Heart right ventricle (tissue), 16 donors: ENCODE data around the gene TSPYL2. TPM values are rescaled to one million over a fixed set of nuclear protein-coding genes. Genes with fewer than 3 reads are reported as not detected.

ENCODE experiments used
- ATAC-seq, 8 donors: fragments of 200-7000 bp; cut with Tn5 transposase; one replicate each; pipeline ENCODE4 v1.9.1; 2020; ENCODE audit warnings: mild to moderate bottlenecking in 8 of 8, moderate library complexity in 8 of 8, moderate number of reproducible peaks in 1 of 8
- DNase-seq, 2 donors: peaks; one replicate each; pipeline ENCODE4 v3.0.0-alpha.2; 2020
- H3K27ac ChIP-seq, 10 donors: fragments of 200-600 bp; sonication (generic) in 2 of 10; one replicate each; pipeline versions ENCODE4 v1.5.0 to v1.8.0; 2020 to 2022; ENCODE audit warnings: mild to moderate bottlenecking in 3 of 10
- H3K27me3 ChIP-seq, 7 donors: fragments of 200-600 bp; one replicate each; pipeline ENCODE4 v1.8.0; 2021 to 2022; ENCODE audit warnings: mild to moderate bottlenecking in 2 of 7
- H3K36me3 ChIP-seq, 9 donors: fragments of 200-600 bp; sonication (generic) in 1 of 9; one replicate each; pipeline versions ENCODE4 v1.5.0 to v1.8.0; 2020 to 2022; ENCODE audit warnings: mild to moderate bottlenecking in 2 of 9
- H3K4me1 ChIP-seq, 9 donors: fragments of 200-600 bp; sonication (generic) in 1 of 9; one replicate each; pipeline versions ENCODE4 v1.5.0 to v1.8.0; 2020 to 2022; ENCODE audit warnings: mild to moderate bottlenecking in 4 of 9
- H3K4me3 ChIP-seq, 10 donors: fragments of 200-600 bp; sonication (generic) in 2 of 10; one replicate each; pipeline versions ENCODE4 v1.5.0 to v1.8.0; 2020 to 2022; ENCODE audit warnings: mild to moderate bottlenecking in 7 of 10, moderate library complexity in 2 of 10
- H3K9me3 ChIP-seq, 11 donors: fragments of 200-600 bp in 10 of 11; sonication (generic) in 2 of 11; one replicate each; pipeline versions ENCODE4 v1.5.0 to v1.8.0; 2013 to 2022; ENCODE audit warnings: mild to moderate bottlenecking in 2 of 11, control low read depth in 1 of 11, moderate library complexity in 1 of 11
- CTCF ChIP-seq, 9 donors: fragments of 200-600 bp; sonication (generic) in 2 of 9; IDR thresholded peaks; one replicate each; pipeline versions ENCODE4 v1.5.0 to v1.8.0; 2021 to 2022; ENCODE audit warnings: antibody characterized with exemption in 9 of 9, mild to moderate bottlenecking in 5 of 9, moderate library complexity in 1 of 9
- WGBS, 2 donors: extraction: QIAGEN DNeasy Blood & Tissue Kit; methylation state at CpG; one replicate each; pipeline ENCODE4 v1.1.7; 2013; ENCODE audit warnings: inconsistent platforms in 1 of 2; 5-methylcytosine and 5-hydroxymethylcytosine counted together
- intact Hi-C, 10 donors: fragments of 100-400 bp; cut with DNase I; formaldehyde crosslinking; loops; one replicate each; pipeline versions ENCODE4 v1.11.1 to v1.14.2; 2022
- polyA plus RNA-seq, 2 donors: library from polyadenylated mRNA; stranded (reverse); fragments of 200-250 nt; gene quantifications; one replicate each; pipeline ENCODE4 v1.2.3, GENCODE V29; 2013
- total RNA-seq, 10 donors: library from RNA; stranded (reverse); fragmentation: NEBNext Ultra II Directional in 3 of 10; extraction: Animal tissue kit (Norgen Biotek cat#: 25700) in 3 of 10; gene quantifications; one replicate each; pipeline versions ENCODE4 v1.2.1 to v1.2.4, GENCODE V29; 2021 to 2023
- donor health status: Arrhythmogenic right ventricular cardiomyopathy.
- donor health status: ischemic (EF 13 %, LVEDD 7.1; RV severe dilation, severe dysfunction).
- donor health status: healthy with polysubstance abuse.
- donor health status: DM: no; HTN: yes; CAD: no.
- donor health status: DM: no; HTN: no; CAD: no.
- donor health status: ischemic (EF 25% LVEDD 6.9; RV normal size, moderate dysfunction).
- donor health status: ischemic (EF 25% LVEDD 5.7; RV mildly dilated, moderate dysfunction).
- donor health status: healthy.
- donor health status: DM: yes; HTN: yes; CAD: no.
- donor health status: Ischemic cardiomyopathy.
- donor health status: ischemic (EF 35%, LVEDD 5.7; RV mildly dilated, moderate dysfunction).
- donor health status: nonischemic (EF 11% LVEDD 7.7; RV severe dilation, severe dysfunction).
- donor health status: DM: yes; HTN: yes; CAD: no.
- donor health status: PGD.
- donor health status: ischemic (EF 29% LVEDD 5.4; RV normal size, mild dysfunction).
- donor health status: nonischemic (EF 23%, LVEDD 6.1; RV moderate dilation, normal function).

Gene TSPYL2
- total and polyA plus RNA-seq, 12 donors: 17.2 to 136 (median 26.4) TPM

DNA sequence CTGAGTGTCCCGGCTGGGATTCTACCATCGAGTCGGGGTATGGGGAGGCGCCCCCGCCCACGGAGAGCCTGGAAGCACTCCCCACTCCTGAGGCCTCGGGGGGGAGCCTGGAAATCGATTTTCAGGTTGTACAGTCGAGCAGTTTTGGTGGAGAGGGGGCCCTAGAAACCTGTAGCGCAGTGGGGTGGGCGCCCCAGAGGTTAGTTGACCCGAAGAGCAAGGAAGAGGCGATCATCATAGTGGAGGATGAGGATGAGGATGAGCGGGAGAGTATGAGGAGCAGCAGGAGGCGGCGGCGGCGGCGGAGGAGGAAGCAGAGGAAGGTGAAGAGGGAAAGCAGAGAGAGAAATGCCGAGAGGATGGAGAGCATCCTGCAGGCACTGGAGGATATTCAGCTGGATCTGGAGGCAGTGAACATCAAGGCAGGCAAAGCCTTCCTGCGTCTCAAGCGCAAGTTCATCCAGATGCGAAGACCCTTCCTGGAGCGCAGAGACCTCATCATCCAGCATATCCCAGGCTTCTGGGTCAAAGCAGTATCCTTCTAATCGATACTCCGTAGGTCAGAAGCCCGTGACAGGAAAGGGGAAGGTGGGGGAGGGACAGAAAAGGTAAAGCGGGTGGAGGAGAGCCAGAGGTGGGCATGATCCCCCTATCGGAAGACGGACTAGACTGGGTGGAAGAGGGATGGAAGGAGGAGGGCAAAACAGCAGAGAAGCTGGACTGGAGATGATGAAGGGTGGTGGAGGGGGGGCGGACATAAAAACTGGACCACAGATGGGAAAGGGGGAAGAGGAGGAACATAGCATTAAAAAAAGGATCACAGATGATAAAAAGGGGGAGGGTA, 828 bp downstream of the TSPYL2 start:
- WGBS, 2 donors: 5 to 8% methylated on average over 29 to 31 of the region's 31 CpGs
- no peak for ATAC-seq
- H3K27ac ChIP-seq: peak overlapping the region; percentile 79 to 95 (median 88)
- intact Hi-C loops: no loop called here
- H3K4me3 ChIP-seq: peak overlapping the region; percentile 65 to 91 (median 76)
- no peak for DNase-seq
- H3K9me3 ChIP-seq: no peaks in the 10 kb centered on the region
- H3K4me1 ChIP-seq: peaks cover 0 to 20% (median 6%) of the 10 kb centered on the region in 9 donors
- H3K27me3 ChIP-seq: peaks cover 0 to 4% (median 0%) of the 10 kb centered on the region in 7 donors
- peaks cover 0 to 29% (median 0%) of the 10 kb centered on the region in 9 donors for H3K36me3 ChIP-seq
- no peak for TF ChIP-seq CTCF (IDR thresholded peaks at IDR 0.05)

DNA sequence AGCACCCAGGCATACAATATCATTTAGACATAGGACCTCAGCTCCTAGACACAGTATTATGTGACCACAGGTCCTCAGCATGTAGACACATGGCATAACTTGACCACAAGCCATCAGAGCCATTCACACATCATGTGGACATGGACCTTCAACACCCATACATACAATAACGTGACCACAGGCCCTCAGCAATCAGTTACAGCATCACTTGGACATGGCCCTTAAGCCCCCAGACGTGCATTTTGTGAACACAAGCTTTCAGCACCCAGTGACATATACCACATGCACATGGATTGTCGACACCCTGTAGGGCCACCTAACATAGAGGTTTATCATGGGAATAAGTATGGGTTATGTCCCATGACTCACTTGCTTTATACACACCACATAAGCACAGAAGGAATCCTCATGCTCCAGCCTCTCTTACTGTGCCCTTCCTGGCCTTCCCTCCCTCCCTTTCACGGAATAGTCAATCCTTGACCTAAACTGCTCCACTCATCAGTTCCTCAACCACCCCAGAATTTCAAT, 1.9 kb downstream of the TSPYL2 start:
- Histone ChIP-seq H3K4me1 (peaks cover 0 to 25% (median 6%) of the 10 kb centered on the region in 9 donors), H3K36me3 (peaks cover 0 to 29% (median 0%) of the 10 kb centered on the region in 9 donors), H3K27me3 (peaks cover 0 to 12% (median 0%) of the 10 kb centered on the region in 7 donors), H3K9me3 (no peaks in the 10 kb centered on the region), H3K4me3 (peak overlapping the region in 5 of 10 donors; percentile 75 to 91 (median 84)), H3K27ac (peak overlapping the region in 1 of 10 donors; percentile 9)
- 51 to 58% methylated on average over 4 of the region's 4 CpGs for WGBS, 2 donors
- intact Hi-C loops: no loop called here
- DNase-seq: no peak
- no peak for ATAC-seq
- TF ChIP-seq CTCF (IDR thresholded peaks at IDR 0.05): no peak

DNA sequence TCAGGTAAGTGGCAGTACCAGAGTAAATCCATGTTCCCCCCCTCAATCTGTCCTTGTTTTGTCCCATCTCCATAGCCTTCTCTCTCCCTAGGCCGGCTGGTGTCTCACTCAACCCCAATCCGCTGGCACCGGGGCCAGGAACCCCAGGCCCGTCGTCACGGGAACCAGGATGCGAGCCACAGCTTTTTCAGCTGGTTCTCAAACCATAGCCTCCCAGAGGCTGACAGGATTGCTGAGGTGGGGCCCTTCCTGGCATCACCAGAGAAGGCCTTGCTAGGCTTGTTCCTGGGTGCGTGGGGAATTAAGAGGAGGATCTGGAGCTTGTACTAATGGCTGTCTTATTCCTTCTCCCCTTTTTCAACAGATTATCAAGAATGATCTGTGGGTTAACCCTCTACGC, 2.7 kb downstream of the TSPYL2 start:
- H3K9me3 ChIP-seq: no peaks in the 10 kb centered on the region
- H3K4me3 ChIP-seq: no peak overlapping the region
- peaks cover 0 to 12% (median 0%) of the 10 kb centered on the region in 7 donors for H3K27me3 ChIP-seq
- DNase-seq: no peak
- intact Hi-C loops: no loop called here
- WGBS, 2 donors: 89 to 91% methylated on average over 9 of the region's 9 CpGs
- no peak for TF ChIP-seq CTCF (IDR thresholded peaks at IDR 0.05)
- peaks cover 0 to 29% (median 0%) of the 10 kb centered on the region in 9 donors for H3K36me3 ChIP-seq
- peaks cover 0 to 25% (median 6%) of the 10 kb centered on the region in 9 donors for H3K4me1 ChIP-seq
- ATAC-seq: no peak
- no peak overlapping the region for H3K27ac ChIP-seq

DNA sequence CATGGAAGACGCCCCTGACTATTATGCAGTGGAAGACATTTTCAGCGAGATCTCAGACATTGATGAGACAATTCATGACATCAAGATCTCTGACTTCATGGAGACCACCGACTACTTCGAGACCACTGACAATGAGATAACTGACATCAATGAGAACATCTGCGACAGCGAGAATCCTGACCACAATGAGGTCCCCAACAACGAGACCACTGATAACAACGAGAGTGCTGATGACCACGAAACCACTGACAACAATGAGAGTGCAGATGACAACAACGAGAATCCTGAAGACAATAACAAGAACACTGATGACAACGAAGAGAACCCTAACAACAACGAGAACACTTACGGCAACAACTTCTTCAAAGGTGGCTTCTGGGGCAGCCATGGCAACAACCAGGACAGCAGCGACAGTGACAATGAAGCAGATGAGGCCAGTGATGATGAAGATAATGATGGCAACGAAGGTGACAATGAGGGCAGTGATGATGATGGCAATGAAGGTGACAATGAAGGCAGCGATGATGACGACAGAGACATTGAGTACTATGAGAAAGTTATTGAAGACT, 3.6 kb downstream of the TSPYL2 start:
- no peak overlapping the region for H3K27ac ChIP-seq
- H3K4me1 ChIP-seq: peaks cover 0 to 25% (median 6%) of the 10 kb centered on the region in 9 donors
- DNase-seq (no peak), ATAC-seq (no peak)
- H3K27me3 ChIP-seq: peaks cover 0 to 12% (median 0%) of the 10 kb centered on the region in 7 donors
- no peak overlapping the region for H3K4me3 ChIP-seq
- TF ChIP-seq CTCF (IDR thresholded peaks at IDR 0.05): no peak
- WGBS, 2 donors: 85% methylated on average over 17 of the region's 17 CpGs
- intact Hi-C loops: no loop called here
- no peaks in the 10 kb centered on the region for H3K9me3 ChIP-seq
- peaks cover 0 to 29% (median 0%) of the 10 kb centered on the region in 9 donors for H3K36me3 ChIP-seq
